NCI-H510A (cell line): ENCODE measurements around the gene FOXO3.

ENCODE experiments used
- DNase-seq: peaks from one replicate; lab custom pipeline; 2025; lab: John Stamatoyannopoulos, UW

Gene FOXO3

DNA sequence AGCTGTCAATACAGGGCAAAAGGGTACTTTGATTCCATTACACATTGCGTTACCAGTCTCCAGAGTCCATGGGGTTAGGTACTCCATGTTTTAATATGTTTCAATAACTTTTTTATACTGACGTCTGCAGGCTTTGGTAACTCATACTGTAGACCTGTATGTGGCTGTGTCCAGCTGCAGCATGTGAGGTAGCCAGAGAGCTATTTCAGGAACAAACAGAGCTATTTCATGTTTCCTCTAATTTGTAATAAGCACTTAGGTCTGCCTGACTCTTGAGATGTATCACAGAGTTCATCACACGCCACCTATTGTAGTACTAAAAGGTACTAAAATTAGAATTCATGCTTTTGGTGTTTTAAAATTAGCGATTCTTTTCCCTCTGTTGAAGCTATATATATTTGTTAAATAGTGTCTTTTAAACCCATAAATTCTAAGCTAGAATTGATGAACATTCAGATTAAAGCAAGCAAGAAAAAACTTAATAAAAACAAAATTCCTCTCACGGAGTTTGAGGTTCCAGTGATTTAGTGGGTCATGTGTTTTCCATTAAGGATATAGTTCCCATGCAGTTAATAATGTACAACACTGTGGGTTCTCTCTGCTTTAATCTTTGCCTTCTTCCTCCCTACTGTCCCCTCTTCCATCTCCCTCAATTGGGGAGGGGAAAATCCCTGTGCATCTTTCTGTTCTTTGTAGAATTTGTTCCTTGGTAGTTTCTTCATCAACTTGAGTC, 37.0 kb downstream of the FOXO3 start:
- DNase-seq = no peak

DNA sequence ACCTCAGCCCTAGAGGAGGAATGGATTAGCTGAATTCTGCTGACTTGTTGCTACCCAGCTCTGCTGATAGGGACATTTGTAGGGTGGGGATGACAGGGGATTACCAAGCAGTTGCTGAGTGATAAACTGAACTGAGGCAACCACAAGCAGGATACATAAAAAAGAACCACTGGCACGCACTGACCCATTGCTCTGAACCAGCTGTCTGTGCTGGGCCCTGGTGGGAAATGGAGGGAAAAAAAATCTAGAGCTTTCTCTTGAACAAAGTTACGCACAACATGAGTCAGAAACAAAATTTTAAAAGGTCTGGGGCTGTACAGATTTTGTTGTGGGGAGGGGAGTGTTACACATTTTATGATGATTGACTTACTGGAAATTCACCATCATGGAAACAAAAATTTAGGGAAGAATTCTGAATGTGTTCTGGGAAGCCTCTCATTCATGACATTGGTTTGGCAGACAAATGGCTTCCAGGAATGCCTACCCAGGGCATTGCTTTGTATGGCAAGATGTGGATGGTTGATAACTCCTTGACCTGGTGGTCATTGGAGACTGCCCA, 37.7 kb downstream of the FOXO3 start:
- no peak for DNase-seq

DNA sequence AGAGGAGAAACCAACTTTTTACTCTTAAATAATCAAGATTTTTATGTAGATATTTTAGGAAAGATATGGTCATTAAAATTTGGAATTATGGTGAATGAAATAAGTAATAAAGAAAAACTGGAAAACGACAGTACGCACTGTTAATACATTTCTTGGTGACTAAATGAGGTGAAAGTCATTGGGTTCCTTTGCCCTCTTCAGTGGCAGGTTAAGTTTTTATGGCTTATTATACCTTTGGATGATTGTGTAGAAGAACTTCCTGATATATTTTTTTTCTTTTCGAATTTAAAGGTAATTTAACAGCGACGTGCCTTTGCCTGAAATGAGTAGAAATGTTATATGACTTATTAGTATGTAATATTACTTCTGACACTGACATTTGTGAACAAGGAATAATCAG, 43.4 kb downstream of the FOXO3 start:
- DNase-seq = no peak

DNA sequence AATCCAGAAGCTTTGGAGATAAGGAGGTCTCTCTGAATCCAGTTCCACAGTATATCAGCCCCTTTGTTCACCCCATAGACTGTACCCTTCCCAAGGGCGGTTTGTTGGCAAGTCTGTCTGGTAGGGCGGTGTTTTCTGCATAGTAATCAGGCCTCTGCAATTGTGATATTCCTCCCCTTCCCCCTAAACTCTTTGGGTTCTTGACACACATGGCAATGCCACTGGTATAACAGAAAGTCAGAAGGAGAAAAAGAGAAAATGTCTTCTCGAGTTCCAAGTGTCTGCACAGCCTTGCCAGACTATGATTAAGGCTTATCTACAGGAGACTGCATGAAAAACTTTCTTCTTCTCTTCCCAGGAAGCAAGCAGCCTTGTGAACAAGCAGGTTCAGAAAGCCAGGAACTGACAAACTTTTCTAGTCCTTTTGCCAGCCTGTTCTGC, 45.6 kb downstream of the FOXO3 start:
- DNase-seq = no peak

DNA sequence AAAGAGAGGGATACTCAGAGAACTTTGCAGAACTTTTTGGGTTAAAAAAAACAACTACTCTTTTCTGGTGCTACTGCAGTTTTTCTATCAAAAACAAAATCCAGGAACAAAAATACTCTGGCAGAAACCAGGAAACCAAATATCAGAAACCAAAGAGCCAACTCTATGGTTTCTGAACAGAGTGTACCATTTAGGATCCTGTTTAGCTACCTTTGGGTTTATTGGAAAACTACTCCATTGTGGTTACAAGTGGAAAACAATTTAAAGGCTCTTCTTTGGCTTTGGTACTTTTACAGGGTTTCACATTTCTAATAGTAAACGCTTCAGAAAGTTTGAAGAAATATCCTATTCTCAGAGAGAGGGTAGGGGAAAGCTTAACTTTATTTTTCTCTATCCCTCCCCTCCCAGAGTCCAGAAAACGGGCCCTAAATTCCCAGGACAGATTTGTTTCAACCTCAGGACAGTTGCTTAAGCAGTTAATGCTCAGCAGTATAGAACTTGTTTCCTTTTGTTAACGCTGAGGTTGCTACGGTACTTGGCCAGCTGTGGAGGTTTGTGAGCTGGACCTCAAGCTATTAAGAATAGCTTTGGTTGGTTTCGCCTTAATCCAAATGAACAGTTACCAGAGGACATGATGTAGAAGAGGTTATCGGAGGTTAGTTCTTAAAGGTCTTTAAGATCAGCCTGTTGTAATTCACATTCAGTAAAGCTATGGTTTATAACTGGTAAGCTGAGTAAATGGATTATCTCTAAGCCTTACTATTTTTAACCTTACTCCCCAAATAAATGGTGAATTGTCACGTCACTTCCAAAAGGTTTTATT, 47.9 kb downstream of the FOXO3 start:
- no peak for DNase-seq

DNA sequence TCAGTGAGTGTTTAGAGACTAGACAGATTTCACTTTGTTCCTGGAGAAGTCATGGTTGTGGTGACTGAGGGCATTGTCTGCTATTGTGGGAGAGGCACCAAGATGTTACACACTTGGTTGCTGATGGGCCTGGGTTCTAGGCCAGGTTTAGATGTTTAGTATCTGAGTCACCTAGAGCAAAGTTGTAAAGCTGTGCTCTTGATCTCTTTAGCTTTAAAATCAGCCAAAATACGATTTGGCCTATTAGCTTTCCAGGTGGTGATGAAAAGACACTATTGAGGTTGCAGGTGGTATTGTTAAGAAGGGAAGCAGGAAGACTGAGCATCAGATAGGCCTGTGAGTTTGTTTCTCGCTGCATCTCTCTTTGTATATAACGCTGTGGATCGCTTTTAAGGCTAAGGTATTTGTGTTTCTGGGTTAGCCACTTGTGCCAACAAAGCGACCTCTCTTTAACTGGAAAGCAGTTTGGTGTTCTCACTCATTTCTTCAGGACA, 48.6 kb downstream of the FOXO3 start:
- DNase-seq = no peak

DNA sequence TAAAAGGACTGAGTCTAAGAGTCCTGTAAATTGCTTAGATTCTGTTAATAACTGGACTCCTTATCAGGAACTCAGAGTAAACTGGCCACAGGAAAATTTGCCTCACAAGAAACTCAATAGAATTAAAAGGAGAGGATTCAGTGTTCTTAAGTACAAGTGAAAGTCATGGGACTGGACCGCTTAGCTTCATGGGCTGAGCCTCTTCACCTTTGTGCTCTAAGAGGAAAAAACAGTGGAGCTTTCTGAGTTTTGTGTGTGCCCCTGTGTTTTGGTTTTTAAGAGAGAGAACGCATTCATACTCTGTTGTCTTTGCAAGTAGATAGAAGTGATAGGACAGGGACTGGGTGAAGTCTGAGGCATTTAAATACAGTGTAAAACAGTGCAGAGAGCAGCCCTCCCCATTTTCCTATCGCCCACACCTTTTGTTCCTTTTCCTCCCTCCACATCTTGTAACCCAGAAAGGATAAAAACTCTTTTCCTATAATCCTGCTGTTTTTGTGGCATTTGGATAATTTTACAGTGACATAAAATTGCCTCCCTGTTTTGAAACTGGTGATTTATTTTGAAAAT, 49.6 kb downstream of the FOXO3 start:
- DNase-seq = no peak

DNA sequence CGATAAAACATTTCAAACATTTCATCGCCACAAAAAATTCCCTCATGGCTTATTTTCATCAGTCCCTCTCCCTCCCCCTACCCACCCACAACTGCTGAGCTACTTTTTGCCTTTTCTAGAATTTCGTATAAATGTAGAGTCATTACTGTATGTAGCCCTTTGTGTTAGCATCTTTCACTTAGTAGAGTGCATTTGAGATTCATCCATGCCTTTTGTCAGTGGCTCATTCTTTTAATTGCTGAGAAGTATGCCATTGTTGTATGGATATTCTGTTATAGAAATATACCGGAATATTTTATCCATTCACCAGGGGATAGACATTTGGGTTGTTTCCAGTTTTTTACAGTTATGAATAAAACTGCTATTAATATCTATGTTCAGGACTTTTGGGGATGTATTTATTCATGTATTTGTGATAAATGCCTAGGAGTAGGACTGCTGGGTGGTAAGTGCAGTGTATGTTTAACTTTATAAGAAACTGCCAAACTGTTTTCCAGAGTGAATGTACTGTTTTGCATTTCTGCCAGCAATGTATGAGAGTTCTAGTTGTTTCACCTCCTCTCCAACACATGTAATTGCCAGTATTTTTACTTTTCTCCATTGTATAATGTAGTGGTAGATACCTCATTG, 50.4 kb downstream of the FOXO3 start:
- DNase-seq = no peak

DNA sequence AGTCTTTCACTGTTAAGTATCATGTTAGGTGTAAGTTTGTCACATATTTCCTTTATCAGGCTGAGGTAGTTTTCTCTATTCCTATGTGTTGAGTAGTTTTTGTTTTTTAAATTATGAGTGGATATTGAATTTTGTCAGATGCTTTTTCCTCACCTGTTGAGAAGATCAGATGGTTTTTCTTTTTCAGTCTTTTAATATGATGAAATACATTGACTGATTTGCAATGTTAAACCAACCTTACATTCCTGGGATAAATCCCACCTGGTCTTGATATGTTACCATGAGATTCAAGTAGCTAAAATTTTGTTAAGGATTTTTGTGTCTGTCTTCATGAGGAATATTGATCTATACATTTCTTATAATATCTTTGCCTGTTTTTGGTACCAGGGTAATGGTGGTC, 52.1 kb downstream of the FOXO3 start:
- DNase-seq = no peak

DNA sequence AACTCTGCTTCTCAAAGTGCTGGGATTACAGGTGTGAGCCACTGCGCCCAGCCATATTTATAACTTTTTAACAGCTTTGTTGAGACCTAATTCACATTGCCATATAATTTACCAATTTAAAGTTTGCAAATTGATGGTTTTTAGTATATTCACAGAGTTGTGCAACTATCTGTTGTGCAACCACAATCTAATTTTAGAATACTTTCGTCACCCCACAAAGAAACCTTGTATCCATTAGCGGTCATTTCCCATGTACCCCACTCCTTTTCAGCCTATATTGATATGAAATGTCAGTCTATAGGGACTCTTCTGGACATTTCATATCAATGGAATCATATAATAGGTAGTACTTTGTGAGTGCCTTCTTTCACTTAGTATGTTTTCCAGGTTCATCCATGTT, 55.8 kb downstream of the FOXO3 start:
- no peak for DNase-seq

DNA sequence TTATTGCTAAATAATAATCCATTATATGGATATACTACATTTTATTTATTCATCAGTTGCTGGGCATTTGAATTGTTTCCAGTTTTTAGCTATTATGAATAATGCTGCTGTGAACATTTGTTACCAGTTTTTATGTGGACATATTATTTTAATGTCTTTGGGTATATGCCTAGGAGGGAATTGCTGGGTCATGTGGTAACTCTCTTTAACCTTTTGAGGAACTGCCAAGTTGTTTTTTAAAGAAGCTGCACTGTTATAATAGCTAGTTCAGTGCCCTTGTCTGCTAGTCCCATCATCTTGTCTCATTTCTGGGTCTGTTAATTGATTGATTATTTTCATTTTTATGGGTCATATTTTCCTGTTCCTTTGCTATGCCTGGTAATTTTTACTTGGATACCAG, 56.3 kb downstream of the FOXO3 start:
- no peak for DNase-seq

DNA sequence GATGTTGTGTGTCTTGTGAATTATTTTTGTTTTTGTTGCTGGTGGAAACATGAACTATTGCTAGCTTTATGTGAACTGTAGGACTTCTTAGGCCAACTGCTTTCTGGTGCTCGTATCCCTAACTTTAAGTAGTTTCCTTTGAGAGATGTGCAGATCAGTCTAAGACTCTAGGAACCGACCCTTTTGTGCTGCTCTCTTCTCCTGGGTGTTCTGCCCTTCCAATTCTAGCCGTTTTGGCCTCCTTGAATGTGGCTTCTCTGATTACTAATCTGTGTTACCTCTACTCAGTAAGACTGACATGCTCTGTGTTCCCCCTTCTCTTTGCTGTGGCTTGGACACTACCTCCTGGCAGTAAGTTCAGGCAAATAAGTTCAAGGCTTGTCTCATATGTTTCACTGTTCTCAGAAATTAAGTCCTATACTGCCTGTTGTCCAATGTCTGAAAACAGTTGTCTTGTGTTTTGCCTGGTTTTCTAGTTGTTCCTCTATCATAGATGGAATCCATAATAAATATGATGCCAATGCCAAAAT, 58.0 kb downstream of the FOXO3 start:
- DNase-seq = no peak

DNA sequence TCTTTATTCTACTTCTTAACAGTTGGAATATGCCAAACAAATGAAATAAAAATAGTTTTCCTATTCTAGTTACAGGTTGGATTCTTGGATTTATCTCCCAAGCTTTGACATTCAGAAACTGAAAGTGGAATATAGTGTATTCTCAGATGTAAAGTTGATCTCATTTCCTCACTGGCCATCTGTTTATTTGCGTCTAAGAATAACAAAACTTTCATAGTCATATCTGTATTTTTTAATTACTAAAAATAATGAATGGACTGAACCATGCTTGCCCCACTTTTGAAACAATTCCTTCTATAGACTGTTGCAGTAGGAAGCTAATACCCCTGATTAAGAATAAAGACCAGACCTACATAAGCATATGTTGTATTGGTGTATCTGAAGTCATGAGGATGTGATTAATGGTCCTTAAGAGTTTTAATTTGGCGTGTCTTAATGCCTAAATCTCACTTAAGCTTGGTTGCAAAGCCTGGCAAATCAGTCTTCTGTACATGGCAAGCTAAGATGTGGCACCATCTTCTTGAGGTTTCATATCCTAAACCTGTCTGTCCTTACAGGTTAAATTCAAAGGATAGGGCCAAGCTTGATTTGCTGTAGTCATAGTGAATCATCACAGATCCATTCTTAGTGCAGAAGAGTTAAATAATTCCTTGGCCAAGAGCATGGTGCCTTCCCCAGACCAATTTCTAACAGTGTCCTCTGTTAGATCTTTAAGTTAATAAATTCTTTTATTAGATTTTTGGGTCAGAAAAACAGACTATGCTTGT, 58.9 kb downstream of the FOXO3 start:
- DNase-seq = no peak

DNA sequence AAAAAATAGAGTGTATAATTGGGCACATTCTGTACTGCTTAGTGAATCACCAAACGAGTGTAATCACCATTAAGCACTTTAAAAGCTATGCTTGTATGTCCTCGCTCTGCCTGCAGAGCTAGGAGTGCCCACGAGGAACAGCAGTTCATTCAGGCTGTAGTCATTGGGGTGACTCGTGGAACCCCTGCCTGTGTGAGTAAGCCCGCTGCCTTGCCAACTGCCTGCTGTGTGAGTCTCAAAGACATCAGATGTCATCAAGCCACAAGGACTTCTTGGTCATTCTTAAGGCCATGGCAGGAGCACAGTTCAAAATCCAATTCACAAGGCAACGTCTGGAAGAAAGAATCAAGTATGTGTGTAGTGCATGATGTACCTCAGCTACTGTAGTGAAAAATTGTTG, 60.4 kb downstream of the FOXO3 start:
- no peak for DNase-seq

DNA sequence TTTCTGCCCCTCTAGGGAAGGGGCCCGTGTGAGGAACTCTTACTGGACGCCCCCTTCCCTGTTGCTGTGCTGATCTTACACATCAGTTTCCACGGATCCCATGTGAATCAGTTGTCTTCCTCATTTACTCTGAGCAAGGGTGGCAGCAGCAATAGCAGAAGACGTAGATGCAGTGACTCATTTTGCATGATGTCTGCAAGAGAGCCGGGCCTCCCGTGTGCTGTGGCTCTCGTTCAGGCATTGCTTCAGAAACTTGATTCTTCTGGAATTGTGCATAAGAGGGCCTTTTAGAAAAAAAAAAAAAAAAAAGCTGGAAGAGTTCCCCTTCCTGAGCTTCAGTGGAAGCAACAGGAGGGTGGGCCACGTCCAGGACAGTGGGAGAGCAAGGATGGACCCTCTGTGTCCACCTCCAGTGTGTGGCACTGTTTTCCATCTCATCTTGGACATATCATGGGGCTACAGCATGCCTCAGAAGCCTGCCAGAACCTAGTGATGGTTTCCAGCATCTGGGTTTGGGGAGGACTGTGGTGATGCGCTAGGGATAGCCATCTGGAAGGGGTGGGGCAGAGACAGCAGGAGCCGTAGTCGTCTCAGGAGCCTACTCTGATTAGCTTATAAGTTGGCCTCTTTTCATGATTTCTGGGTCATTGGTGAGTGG, 62.1 kb downstream of the FOXO3 start:
- DNase-seq = no peak

DNA sequence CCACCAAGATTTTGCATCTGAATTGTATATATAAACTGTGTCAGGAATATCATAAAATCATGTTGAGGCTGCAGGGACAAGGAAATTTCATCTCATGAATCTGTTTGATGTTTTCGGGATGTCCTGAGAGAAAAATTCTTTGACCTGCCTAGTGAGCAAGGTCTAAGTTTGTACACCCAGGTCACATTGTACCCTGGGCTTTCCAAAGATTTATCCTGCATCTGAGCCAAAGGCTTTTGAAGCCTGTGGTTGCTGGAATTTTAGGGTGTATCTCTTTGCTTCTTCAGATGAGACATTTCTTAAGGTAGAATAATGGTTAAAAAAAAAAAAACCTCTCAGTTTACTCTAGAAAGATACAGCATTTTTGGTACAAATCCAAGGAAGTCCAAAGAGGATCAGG, 63.3 kb downstream of the FOXO3 start:
- DNase-seq = no peak

DNA sequence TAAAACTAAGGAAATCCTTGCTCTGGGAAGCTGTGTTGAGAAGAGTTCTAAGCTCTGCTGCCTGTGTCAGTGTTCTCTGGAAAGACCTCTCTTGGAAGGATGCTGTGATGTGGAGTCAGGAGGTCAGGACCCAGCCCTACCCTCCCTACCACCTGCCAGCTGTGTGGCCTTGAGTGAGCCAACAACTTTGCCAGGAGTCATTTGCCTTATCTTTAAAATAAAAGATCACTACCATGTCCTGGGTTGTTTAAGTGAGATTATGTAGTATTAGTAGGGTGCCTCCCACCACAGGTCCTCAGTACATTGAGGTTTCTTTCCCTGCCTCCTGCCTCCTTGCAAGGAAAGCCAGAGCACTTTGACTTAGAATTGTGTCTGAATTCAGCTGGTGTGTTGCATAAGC, 64.9 kb downstream of the FOXO3 start:
- DNase-seq = no peak

DNA sequence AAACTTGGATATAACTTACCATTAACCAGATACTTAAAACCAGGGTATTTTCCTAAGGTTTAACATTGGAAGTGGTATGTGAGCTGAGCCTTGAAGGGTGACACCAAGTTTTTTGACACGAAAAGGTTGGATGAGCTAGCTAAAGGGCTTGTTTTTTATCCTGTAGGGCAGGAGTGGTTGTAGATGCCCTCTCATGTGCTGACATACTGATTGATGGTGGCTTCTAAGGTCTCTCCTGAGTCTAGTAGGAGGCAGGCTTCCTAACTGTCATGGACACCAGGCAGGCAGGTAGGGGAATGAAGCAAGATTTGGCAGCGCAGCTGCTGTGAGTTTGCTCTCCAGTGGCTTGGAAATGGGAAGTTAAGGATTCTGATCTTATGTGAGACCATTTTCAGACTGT, 66.1 kb downstream of the FOXO3 start:
- DNase-seq = no peak

DNA sequence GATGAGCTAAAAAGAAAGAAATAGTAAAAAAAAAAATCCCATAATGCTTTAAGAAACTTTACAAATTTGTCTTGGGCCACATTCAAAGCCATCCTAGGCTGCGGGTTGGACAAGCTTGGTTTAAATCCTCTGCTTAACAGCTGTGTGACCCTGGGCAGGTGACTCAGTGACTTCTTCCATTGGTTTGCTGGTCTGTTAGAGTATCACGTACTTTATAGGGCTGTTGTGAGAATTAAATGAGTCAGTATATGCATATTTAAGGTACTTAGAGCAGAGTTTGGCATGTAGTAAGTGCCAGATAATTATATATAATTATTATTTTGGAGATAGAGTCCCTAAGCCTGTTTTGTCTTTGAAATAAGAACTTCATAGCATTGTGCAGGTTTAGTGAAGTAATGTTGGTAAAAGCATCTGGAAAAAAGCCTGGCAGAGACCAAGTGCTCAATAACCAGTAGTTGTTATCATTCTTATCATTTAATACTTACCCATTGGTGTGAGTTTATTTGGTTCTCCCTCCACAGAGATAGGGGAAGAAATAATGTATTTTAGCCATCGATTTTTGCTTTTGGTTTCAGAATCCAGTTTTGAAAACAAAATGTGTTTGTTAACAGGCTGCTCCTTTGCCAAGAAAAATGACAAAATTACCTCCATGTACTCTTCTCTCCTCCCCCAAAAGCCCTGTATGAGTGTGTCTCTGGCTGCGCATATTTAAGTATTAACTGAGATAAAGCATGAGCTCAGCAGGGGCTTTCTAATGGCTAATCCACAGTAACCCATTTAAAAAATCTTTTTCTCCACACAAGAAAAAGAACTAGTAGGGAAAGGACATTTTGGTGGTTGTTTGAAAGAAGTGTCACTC, 67.2 kb downstream of the FOXO3 start:
- no peak for DNase-seq
